HUES48 (cell line): ENCODE measurements around the gene OCLN.
"Not testable (repeated sequence)": the region's sequence is repeated elsewhere in the genome, so short reads cannot be mapped to it uniquely, and the experiment has no call there.

Experiments used
- H3K27ac ChIP-seq: one replicate; pipeline ENCODE4 v1.7.0; 2013; ENCODE audit warnings: low read depth, low read length, inconsistent platforms
- H3K27me3 ChIP-seq: 2 replicates; pipeline ENCODE4 v1.6.1; 2013; ENCODE audit warnings: mild to moderate bottlenecking, low read length; ENCODE audit not compliant: control insufficient read depth, insufficient read depth
- H3K36me3 ChIP-seq: 2 replicates; pipeline ENCODE4 v1.6.1; 2013; ENCODE audit warnings: low read length; ENCODE audit not compliant: control insufficient read depth, insufficient read depth
- H3K4me1 ChIP-seq: 2 replicates; pipeline ENCODE4 v1.6.1; 2013; ENCODE audit warnings: mild to moderate bottlenecking, low read length; ENCODE audit not compliant: control insufficient read depth, insufficient read depth
- H3K4me3 ChIP-seq: 2 replicates; pipeline ENCODE4 v1.5.1; 2013; ENCODE audit warnings: mild to moderate bottlenecking, low read depth, low read length
- H3K9ac ChIP-seq: 2 replicates; pipeline ENCODE4 v1.6.1; 2013; ENCODE audit warnings: mild to moderate bottlenecking, low read depth, low read length, moderate library complexity
- H3K9me3 ChIP-seq: 2 replicates; pipeline ENCODE4 v1.6.1; 2013; ENCODE audit warnings: low read length; ENCODE audit not compliant: control insufficient read depth, insufficient read depth

OCLN gene

GRCh38 chr5:69492391-69492922, at the start of gene OCLN:
TSS of gene OCLN (plus strand) at chr5:69492790. CDS start at chr5:69504245, 11,455 bp downstream.
- peaks cover 9% of the 10 kb centered on the region; the same call in 1 of the 2 replicates for H3K27me3 ChIP-seq
- peak within 1 kb of the TSS; percentile 88 for H3K27ac ChIP-seq
- H3K4me3 ChIP-seq, result peak within 1 kb of the TSS; percentile 84

GRCh38 chr5:69444127-69444754, 48.3 kb upstream of the OCLN start:
- no peaks in the 10 kb centered on the region for H3K9me3 ChIP-seq
- no peak overlapping the region for H3K9ac ChIP-seq
- H3K4me1 ChIP-seq, result no peaks in the 10 kb centered on the region

More at GRCh38 chr5:69492391-69492922, at the start of gene OCLN:
- no peaks in the 10 kb centered on the region for H3K9me3 ChIP-seq
- no peaks in the 10 kb centered on the region for H3K36me3 ChIP-seq
- peaks cover 35% of the 10 kb centered on the region for H3K4me1 ChIP-seq
- H3K9ac ChIP-seq, result peak within 1 kb of the TSS; percentile 77

GRCh38 chr5:69449511-69449910, 43.1 kb upstream of the OCLN start:
- Histone ChIP-seq H3K36me3 (no peaks in the 10 kb centered on the region), H3K4me1 (no peaks in the 10 kb centered on the region), H3K27me3 (no peaks in the 10 kb centered on the region), H3K4me3 (no peak overlapping the region), H3K27ac (no peak overlapping the region), H3K9me3 (no peaks in the 10 kb centered on the region), H3K9ac (no peak overlapping the region)

More at GRCh38 chr5:69444127-69444754, 48.3 kb upstream of the OCLN start:
- Histone ChIP-seq H3K36me3 (0 out of 2 replicates have a peak, but pooled peaks cover 5% of the 10 kb centered on the region), H3K27me3 (no peaks in the 10 kb centered on the region), H3K4me3 (no peak overlapping the region), H3K27ac (no peak overlapping the region)

GRCh38 chr5:69450116-69450515, 42.5 kb upstream of the OCLN start:
- no peak overlapping the region for H3K9ac ChIP-seq
- no peaks in the 10 kb centered on the region for H3K9me3 ChIP-seq
- H3K4me3 ChIP-seq, result no peak overlapping the region
- H3K27me3 ChIP-seq, result no peaks in the 10 kb centered on the region
- no peaks in the 10 kb centered on the region for H3K36me3 ChIP-seq
- no peaks in the 10 kb centered on the region for H3K4me1 ChIP-seq
- no peak overlapping the region for H3K27ac ChIP-seq

- not testable (repeated sequence) for H3K27ac ChIP-seq, H3K9me3 ChIP-seq, H3K4me1 ChIP-seq, H3K9ac ChIP-seq, H3K36me3 ChIP-seq, H3K4me3 ChIP-seq, H3K27me3 ChIP-seq
Measured at GRCh38 chr5:69450527-69450926, 42.1 kb upstream of the OCLN start.

- Histone ChIP-seq H3K4me3 (no peak overlapping the region), H3K27ac (no peak overlapping the region), H3K36me3 (no peaks in the 10 kb centered on the region), H3K4me1 (no peaks in the 10 kb centered on the region), H3K9ac (no peak overlapping the region), H3K9me3 (no peaks in the 10 kb centered on the region), H3K27me3 (no peaks in the 10 kb centered on the region)
Measured at GRCh38 chr5:69451941-69452647, 40.5 kb upstream of the OCLN start.

GRCh38 chr5:69453487-69453886, 39.1 kb upstream of the OCLN start:
- not testable (repeated sequence) for H3K27me3 ChIP-seq

GRCh38 chr5:69454460-69455249, 37.9 kb upstream of the OCLN start:
- H3K9ac ChIP-seq, result no peak overlapping the region
- H3K27me3 ChIP-seq, result no peaks in the 10 kb centered on the region
- no peak overlapping the region for H3K4me3 ChIP-seq
- H3K9me3 ChIP-seq, result no peaks in the 10 kb centered on the region
- H3K4me1 ChIP-seq, result no peaks in the 10 kb centered on the region
- no peaks in the 10 kb centered on the region for H3K36me3 ChIP-seq
- H3K27ac ChIP-seq, result no peak overlapping the region

More at GRCh38 chr5:69453487-69453886, 39.1 kb upstream of the OCLN start:
- not testable (repeated sequence) for H3K27ac ChIP-seq, H3K9ac ChIP-seq, H3K4me1 ChIP-seq, H3K36me3 ChIP-seq, H3K4me3 ChIP-seq, H3K9me3 ChIP-seq

- H3K4me3 ChIP-seq, H3K27ac ChIP-seq, H3K4me1 ChIP-seq: not testable (repeated sequence)
Measured at GRCh38 chr5:69455428-69455988, 37.1 kb upstream of the OCLN start.

GRCh38 chr5:69462170-69462569, 30.4 kb upstream of the OCLN start:
- no peak overlapping the region for H3K4me3 ChIP-seq
- no peak overlapping the region for H3K27ac ChIP-seq
- H3K9ac ChIP-seq, result no peak overlapping the region
- H3K4me1 ChIP-seq, result no peaks in the 10 kb centered on the region
- H3K36me3 ChIP-seq, result no peaks in the 10 kb centered on the region
- H3K9me3 ChIP-seq, result no peaks in the 10 kb centered on the region; the same call in 1 of the 2 replicates
- no peaks in the 10 kb centered on the region for H3K27me3 ChIP-seq

More at GRCh38 chr5:69455428-69455988, 37.1 kb upstream of the OCLN start:
- not testable (repeated sequence) for H3K36me3 ChIP-seq, H3K9ac ChIP-seq, H3K9me3 ChIP-seq, H3K27me3 ChIP-seq
